Measurements from ENCODE around the gene FAF2.

GRCh38 chr5:176463113-176463764, 15.1 kb downstream of the FAF2 start:
- TF ChIP-seq CTCF (IDR thresholded peaks at IDR 0.05) (no peak), POLR2AphosphoS5 (IDR thresholded peaks at IDR 0.05) (no peak), EP300 (IDR thresholded peaks at IDR 0.05) (no peak)

Measured in gastroesophageal sphincter (tissue), 3 donors.